SK-N-SH treated with all-trans-retinoic acid at 6 μM for 48 hours (cell line): Measurements from ENCODE around the gene UNKL.

Experiments used
- ATAC-seq: fragments of 200-7000 bp; cut with Tn5 transposase; 3 replicates; pipeline ENCODE4 v1.9.1; 2020; ENCODE audit warnings: mild to moderate bottlenecking, moderate library complexity
- ARNTL ChIP-seq: fragments of 450-650 bp; formaldehyde crosslinking; IDR thresholded peaks from 2 replicates; pipeline ENCODE4 v1.5.0; 2020; ENCODE audit warnings: low read depth, mild to moderate bottlenecking, moderate library complexity, borderline replicate concordance
- BACH2 ChIP-seq: fragments of 250-450 bp; sonication (Bioruptor Pico); IDR thresholded peaks from 2 replicates; pipeline ENCODE4 v1.9.0; 2021; ENCODE audit warnings: mild to moderate bottlenecking, borderline replicate concordance
- CREB5 ChIP-seq: fragments of 250-450 bp; sonication (Bioruptor Pico); IDR thresholded peaks from 2 replicates; pipeline ENCODE4 v1.5.1; 2020; ENCODE audit warnings: low read depth, mild to moderate bottlenecking, moderate library complexity
- CSRNP3 ChIP-seq: fragments of 250-450 bp; sonication (Bioruptor Pico); IDR thresholded peaks from 2 replicates; pipeline ENCODE4 v1.5.1; 2021; ENCODE audit warnings: mild to moderate bottlenecking, moderate library complexity
- ESRRG ChIP-seq: fragments of 250-450 bp; sonication (Bioruptor Pico); IDR thresholded peaks from 2 replicates; pipeline ENCODE4 v1.6.1; 2021; ENCODE audit warnings: mild to moderate bottlenecking
- ISL1 ChIP-seq: fragments of 250-450 bp; sonication (Bioruptor Pico); IDR thresholded peaks from 2 replicates; pipeline ENCODE4 v2.1.2; 2022; ENCODE audit warnings: mild to moderate bottlenecking, moderate library complexity
- OSR1 ChIP-seq: fragments of 250-450 bp; sonication (Bioruptor Pico); IDR thresholded peaks from 2 replicates; pipeline ENCODE4 v1.8.0; 2022; ENCODE audit warnings: moderate library complexity, mild to moderate bottlenecking, inconsistent platforms
- PATZ1 ChIP-seq: fragments of 250-450 bp; sonication (Bioruptor Pico); IDR thresholded peaks from 2 replicates; pipeline ENCODE4 v1.8.0; 2020; ENCODE audit warnings: mild to moderate bottlenecking, moderate library complexity, borderline replicate concordance
- POU6F1 ChIP-seq: fragments of 250-450 bp; sonication (Bioruptor Pico); IDR thresholded peaks from 2 replicates; pipeline ENCODE4 v1.8.0; 2021; ENCODE audit warnings: low read depth, mild to moderate bottlenecking, moderate library complexity, borderline replicate concordance
- PPARA ChIP-seq: fragments of 250-450 bp; sonication (Bioruptor Pico); IDR thresholded peaks from 2 replicates; pipeline ENCODE4 v1.5.0; 2020; ENCODE audit warnings: mild to moderate bottlenecking, borderline replicate concordance
- RARB ChIP-seq: fragments of 250-450 bp; sonication (Bioruptor Pico); IDR thresholded peaks from 2 replicates; pipeline ENCODE4 v1.8.0; 2021; ENCODE audit warnings: mild to moderate bottlenecking, moderate library complexity
- SNAI2 ChIP-seq: fragments of 250-450 bp; sonication (Bioruptor Pico); IDR thresholded peaks from 2 replicates; pipeline ENCODE4 v1.5.0; 2020; ENCODE audit warnings: mild to moderate bottlenecking, moderate library complexity
- TCF4 ChIP-seq: fragments of 250-450 bp; sonication (Bioruptor Pico); IDR thresholded peaks from 2 replicates; pipeline ENCODE4 v1.8.0; 2021; ENCODE audit warnings: mild to moderate bottlenecking, moderate library complexity, borderline replicate concordance
- TOX ChIP-seq: fragments of 250-450 bp; sonication (Bioruptor Pico); IDR thresholded peaks from 2 replicates; pipeline ENCODE4 v1.8.0; 2021; ENCODE audit warnings: mild to moderate bottlenecking, moderate library complexity, borderline replicate concordance
- ZFP3 ChIP-seq: fragments of 250-450 bp; sonication (Bioruptor Pico); IDR thresholded peaks from 2 replicates; pipeline ENCODE4 v1.5.0; 2020; ENCODE audit warnings: mild to moderate bottlenecking, moderate library complexity
- ZFP30 ChIP-seq: fragments of 450-650 bp; formaldehyde crosslinking; IDR thresholded peaks from 2 replicates; pipeline ENCODE4 v1.5.0; 2022; ENCODE audit warnings: mild to moderate bottlenecking, moderate library complexity
- ZNF565 ChIP-seq: fragments of 450-650 bp; formaldehyde crosslinking; conservative IDR thresholded peaks from 2 replicates; pipeline ENCODE4 v1.5.0; 2020; ENCODE audit warnings: low read depth, mild to moderate bottlenecking, moderate library complexity
- ZNF70 ChIP-seq: fragments of 450-650 bp; formaldehyde crosslinking; IDR thresholded peaks from 2 replicates; pipeline ENCODE4 v1.5.0; 2020; ENCODE audit warnings: mild to moderate bottlenecking, moderate library complexity
- ZNF8 ChIP-seq: fragments of 450-650 bp; formaldehyde crosslinking; IDR thresholded peaks from 2 replicates; pipeline ENCODE4 v1.5.0; 2020; ENCODE audit warnings: mild to moderate bottlenecking, moderate library complexity

Gene UNKL

GRCh38 chr16:1315081-1316032 is 99.1 kb downstream of the UNKL start:
- ATAC-seq, result no peak
- TF ChIP-seq ISL1 (CRISPR knock-in tag) (no peak), CSRNP3 (CRISPR knock-in tag) (no peak), RARB (CRISPR knock-in tag) (no peak), SNAI2 (CRISPR knock-in tag) (no peak), ZFP30 (CRISPR knock-in tag) (no peak), ESRRG (no peak), CREB5 (CRISPR knock-in tag) (no peak), ZNF70 (CRISPR knock-in tag) (no peak), BACH2 (no peak), PPARA (CRISPR knock-in tag) (no peak), TOX (no peak), ARNTL (no peak), POU6F1 (CRISPR knock-in tag) (no peak), OSR1 (no peak), ZNF565 (CRISPR knock-in tag) (no peak)

GRCh38 chr16:1314399-1315068 is 100.0 kb downstream of the UNKL start:
- ATAC-seq, result no peak
- TF ChIP-seq TCF4 (CRISPR knock-in tag) (no peak), ARNTL (no peak), ZFP3 (CRISPR knock-in tag) (no peak), BACH2 (no peak), PPARA (CRISPR knock-in tag) (no peak), ISL1 (CRISPR knock-in tag) (no peak), ZNF70 (CRISPR knock-in tag) (no peak), CREB5 (CRISPR knock-in tag) (no peak), TOX (no peak), SNAI2 (CRISPR knock-in tag) (no peak), ZNF565 (CRISPR knock-in tag) (no peak), PATZ1 (CRISPR knock-in tag) (no peak), OSR1 (no peak), CSRNP3 (CRISPR knock-in tag) (no peak), ZNF8 (CRISPR knock-in tag) (no peak)
